Neuron (in vitro differentiated cells): ENCODE data around the gene CD9.

ENCODE experiments used
- H2AFZ ChIP-seq: one replicate; pipeline ENCODE4 v1.6.1; 2013; ENCODE audit warnings: low read depth, mild to moderate bottlenecking, inconsistent platforms, low read length, moderate library complexity
- H3K27me3 ChIP-seq: one replicate; pipeline ENCODE4 v1.6.1; 2013; ENCODE audit warnings: low read length; ENCODE audit not compliant: insufficient read depth
- H3K36me3 ChIP-seq: one replicate; pipeline ENCODE4 v1.6.1; 2013; ENCODE audit warnings: low read length; ENCODE audit not compliant: insufficient read depth
- H3K4me1 ChIP-seq: one replicate; pipeline ENCODE4 v1.6.1; 2013; ENCODE audit warnings: low read length; ENCODE audit not compliant: insufficient read depth
- H3K4me3 ChIP-seq: 2 replicates; pipeline ENCODE4 v1.5.1; 2013; ENCODE audit warnings: mild to moderate bottlenecking, low read length, moderate library complexity
- H3K9me3 ChIP-seq: one replicate; pipeline ENCODE4 v1.6.1; 2013; ENCODE audit warnings: low read length

Gene CD9

DNA sequence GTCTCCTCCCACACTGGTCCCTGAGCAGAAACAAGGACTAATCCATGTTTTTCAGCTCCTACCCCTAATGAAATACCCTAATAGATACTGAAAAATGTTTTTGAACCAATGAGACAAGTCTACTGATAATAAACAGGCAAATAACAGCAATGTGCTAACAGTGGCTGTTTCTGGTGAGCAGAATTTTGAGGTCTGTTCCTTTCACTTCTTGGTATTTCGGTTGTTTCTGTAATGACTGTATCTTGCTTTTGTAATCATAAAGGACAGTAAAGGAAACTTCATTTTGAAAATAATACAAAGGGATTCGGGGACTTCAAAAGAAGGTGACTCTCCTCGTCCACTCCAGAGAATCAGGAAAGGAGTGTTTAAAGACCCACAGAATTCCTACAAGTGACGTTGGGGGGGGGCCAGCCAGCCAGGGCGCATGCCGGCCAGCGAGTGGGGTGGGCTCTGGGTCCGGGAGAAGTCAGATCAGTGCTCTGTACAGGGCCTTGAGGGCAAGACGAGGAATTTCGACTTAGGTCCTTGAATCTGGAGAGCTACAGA, 1.1 kb upstream of the CD9 start:
- no peaks in the 10 kb centered on the region for H3K36me3 ChIP-seq
- H3K27me3 ChIP-seq = peaks cover 49% of the 10 kb centered on the region
- H3K9me3 ChIP-seq = no peaks in the 10 kb centered on the region
- H2AFZ ChIP-seq = no peak overlapping the region
- H3K4me1 ChIP-seq = peaks cover 13% of the 10 kb centered on the region
- no peak overlapping the region for H3K4me3 ChIP-seq

DNA sequence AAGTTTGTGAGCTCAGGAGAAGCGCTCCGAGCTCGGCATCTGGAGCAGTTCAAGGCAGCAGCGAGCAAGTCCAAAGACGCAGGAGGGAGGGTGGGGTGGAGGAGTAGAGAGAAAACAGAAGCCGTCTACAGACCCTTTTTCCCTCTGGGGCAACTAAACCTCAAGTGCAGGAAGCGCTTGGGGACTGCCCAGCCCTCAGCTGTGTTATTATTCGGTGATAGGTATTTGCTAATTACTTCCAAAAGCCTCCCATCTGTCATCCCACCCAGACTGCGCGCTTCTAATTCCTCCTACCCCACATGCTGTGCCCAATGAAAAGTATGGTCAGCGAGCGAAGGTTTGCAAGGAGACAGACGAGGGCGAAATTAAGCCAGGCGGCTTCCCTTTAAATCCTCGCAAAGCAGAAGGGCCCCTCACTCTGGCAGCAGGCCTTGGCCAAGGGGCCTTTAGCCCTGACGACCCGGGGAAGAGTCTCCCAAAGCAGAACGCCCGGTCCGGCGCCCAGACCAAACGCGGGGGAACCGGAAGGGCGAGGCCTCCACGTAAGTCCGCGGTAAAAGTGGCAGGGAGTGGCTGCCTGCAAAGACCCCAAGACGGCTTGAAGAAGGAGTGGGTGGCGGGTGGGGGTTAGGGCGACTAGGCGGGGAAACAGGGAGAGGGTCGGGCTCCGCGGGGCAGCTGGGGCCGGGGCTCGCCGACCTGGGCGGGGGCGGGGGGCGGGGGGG, 507 bp upstream of the CD9 start:
- no peak overlapping the region for H2AFZ ChIP-seq
- no peak overlapping the region for H3K4me3 ChIP-seq
- H3K9me3 ChIP-seq = no peaks in the 10 kb centered on the region

GRCh38 chr12:6201213-6201608, 1.0 kb downstream of the CD9 start:
- no peak overlapping the region for H3K4me3 ChIP-seq
- no peaks in the 10 kb centered on the region for H3K36me3 ChIP-seq
- H3K9me3 ChIP-seq = no peaks in the 10 kb centered on the region
- H3K27me3 ChIP-seq = peaks cover 49% of the 10 kb centered on the region
- H3K4me1 ChIP-seq = peaks cover 23% of the 10 kb centered on the region
- no peak overlapping the region for H2AFZ ChIP-seq

More for the DNA sequence above, 507 bp upstream of the CD9 start:
- H3K36me3 ChIP-seq = no peaks in the 10 kb centered on the region
- peaks cover 13% of the 10 kb centered on the region for H3K4me1 ChIP-seq
- H3K27me3 ChIP-seq = peaks cover 49% of the 10 kb centered on the region

- no peak overlapping the region for H3K4me3 ChIP-seq
These were observed 1.6 kb downstream of the CD9 start for GRCh38 chr12:6201826-6202225.

DNA sequence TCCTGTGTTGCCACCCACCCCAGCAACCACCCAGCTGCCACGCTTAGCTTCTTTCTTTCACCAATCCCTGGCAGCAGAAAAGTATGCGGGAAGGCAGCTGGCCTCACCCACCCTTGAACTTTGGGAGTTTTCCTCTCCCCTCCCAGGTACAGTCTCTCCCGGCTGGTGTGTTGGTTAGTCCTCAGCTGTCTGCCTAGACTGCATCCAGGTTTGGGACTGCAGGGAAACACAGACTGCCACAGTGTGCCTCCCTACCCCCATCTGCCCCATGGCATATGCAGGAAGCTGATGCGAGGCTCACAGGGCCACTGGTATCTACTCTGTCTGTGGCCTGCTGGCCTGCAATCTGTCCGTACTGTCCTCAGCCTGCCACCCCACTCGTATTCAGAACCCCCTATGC, 2.1 kb downstream of the CD9 start:
- H3K27me3 ChIP-seq = peaks cover 48% of the 10 kb centered on the region
- no peak overlapping the region for H2AFZ ChIP-seq
- peaks cover 23% of the 10 kb centered on the region for H3K4me1 ChIP-seq
- no peaks in the 10 kb centered on the region for H3K9me3 ChIP-seq
- no peak overlapping the region for H3K4me3 ChIP-seq
- H3K36me3 ChIP-seq = no peaks in the 10 kb centered on the region

More at GRCh38 chr12:6201826-6202225, 1.6 kb downstream of the CD9 start:
- H2AFZ ChIP-seq = no peak overlapping the region
- peaks cover 49% of the 10 kb centered on the region for H3K27me3 ChIP-seq
- H3K36me3 ChIP-seq = no peaks in the 10 kb centered on the region
- no peaks in the 10 kb centered on the region for H3K9me3 ChIP-seq
- H3K4me1 ChIP-seq = peaks cover 23% of the 10 kb centered on the region

GRCh38 chr12:6202846-6203245, 2.6 kb downstream of the CD9 start:
- peaks cover 44% of the 10 kb centered on the region for H3K27me3 ChIP-seq
- H2AFZ ChIP-seq = no peak overlapping the region
- no peak overlapping the region for H3K4me3 ChIP-seq
- peaks cover 23% of the 10 kb centered on the region for H3K4me1 ChIP-seq
- no peaks in the 10 kb centered on the region for H3K36me3 ChIP-seq
- no peaks in the 10 kb centered on the region for H3K9me3 ChIP-seq

DNA sequence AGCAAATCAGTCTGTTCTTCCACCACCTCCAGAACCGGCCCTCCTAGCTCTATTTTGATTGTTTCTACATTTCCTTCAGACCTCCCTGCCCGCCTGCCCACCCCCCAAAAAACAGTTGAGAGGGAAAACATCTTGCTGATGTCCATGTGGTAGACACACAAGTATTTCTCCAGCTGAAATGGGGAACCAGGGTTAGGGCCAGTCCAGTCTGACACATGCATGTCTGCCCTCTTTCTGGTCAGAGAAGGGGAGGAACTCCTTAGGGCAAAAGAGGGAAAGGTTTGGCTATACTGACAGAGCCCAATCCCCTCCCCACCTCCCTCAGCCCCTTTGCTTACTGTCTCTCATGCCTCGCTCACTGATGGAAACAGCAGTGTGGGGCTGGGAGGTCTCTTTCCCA, 3.4 kb downstream of the CD9 start:
- no peaks in the 10 kb centered on the region for H3K9me3 ChIP-seq
- H3K36me3 ChIP-seq = no peaks in the 10 kb centered on the region
- H3K27me3 ChIP-seq = peaks cover 36% of the 10 kb centered on the region
- no peak overlapping the region for H3K4me3 ChIP-seq
- H2AFZ ChIP-seq = no peak overlapping the region
- H3K4me1 ChIP-seq = peaks cover 23% of the 10 kb centered on the region

DNA sequence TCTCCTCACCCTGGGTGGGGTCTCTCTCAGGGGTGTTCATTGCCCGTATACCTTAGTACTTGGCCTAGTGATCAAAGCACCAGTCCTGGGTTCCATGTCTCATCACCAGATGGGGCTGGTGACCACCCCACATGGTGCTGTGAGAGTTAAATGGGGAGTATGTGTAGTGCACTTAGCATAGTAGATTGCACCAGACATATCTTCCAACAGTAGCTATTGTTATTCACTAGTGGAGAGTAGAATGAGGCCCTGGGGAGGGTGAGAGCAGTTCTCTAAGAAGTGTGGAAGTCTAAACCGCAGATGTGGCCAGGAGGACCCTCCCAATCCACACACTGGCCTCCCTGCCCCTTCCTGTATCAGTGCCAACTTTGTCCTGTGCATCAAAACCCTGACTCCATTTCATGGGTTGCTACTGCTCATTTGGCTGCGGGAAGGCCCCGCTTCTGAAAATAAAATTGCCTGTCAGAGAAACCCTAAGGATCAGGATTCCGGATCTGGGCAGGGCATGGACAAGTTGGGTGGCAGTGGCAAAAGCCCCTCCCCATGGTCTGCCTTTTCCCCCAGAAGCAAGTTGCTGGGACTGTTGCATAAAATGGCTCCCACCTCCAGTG, 4.4 kb downstream of the CD9 start:
- Histone ChIP-seq H3K4me3 (no peak overlapping the region), H3K36me3 (no peaks in the 10 kb centered on the region), H3K27me3 (peaks cover 30% of the 10 kb centered on the region), H2AFZ (no peak overlapping the region), H3K4me1 (peaks cover 22% of the 10 kb centered on the region), H3K9me3 (no peaks in the 10 kb centered on the region)

DNA sequence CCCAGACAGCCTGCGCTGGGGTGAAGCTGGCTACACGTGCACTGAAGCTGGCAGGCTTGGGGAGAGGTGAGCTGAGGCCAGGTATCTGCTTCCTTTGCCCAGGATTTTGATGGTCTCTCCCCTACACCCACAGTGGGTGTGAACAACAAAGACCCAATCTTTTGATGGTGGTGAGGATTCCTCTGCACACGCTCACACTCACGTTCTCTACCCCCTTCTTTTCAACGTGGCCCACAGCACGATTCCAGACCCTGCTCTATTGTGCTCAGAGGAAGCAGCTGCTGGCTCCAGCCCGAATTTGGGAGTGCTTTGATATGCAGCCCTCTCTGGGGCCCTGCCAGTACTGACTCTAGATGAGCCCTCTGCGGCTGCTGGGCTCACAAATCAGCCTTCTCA, 4.9 kb downstream of the CD9 start:
- no peaks in the 10 kb centered on the region for H3K36me3 ChIP-seq
- no peak overlapping the region for H2AFZ ChIP-seq
- H3K4me3 ChIP-seq = no peak overlapping the region
- peaks cover 26% of the 10 kb centered on the region for H3K27me3 ChIP-seq
- H3K9me3 ChIP-seq = no peaks in the 10 kb centered on the region
- peaks cover 18% of the 10 kb centered on the region for H3K4me1 ChIP-seq

GRCh38 chr12:6205761-6206160, 5.6 kb downstream of the CD9 start:
- no peak overlapping the region for H3K4me3 ChIP-seq
- no peaks in the 10 kb centered on the region for H3K36me3 ChIP-seq
- no peak overlapping the region for H2AFZ ChIP-seq
- H3K9me3 ChIP-seq = no peaks in the 10 kb centered on the region
- peaks cover 22% of the 10 kb centered on the region for H3K27me3 ChIP-seq
- peaks cover 14% of the 10 kb centered on the region for H3K4me1 ChIP-seq

DNA sequence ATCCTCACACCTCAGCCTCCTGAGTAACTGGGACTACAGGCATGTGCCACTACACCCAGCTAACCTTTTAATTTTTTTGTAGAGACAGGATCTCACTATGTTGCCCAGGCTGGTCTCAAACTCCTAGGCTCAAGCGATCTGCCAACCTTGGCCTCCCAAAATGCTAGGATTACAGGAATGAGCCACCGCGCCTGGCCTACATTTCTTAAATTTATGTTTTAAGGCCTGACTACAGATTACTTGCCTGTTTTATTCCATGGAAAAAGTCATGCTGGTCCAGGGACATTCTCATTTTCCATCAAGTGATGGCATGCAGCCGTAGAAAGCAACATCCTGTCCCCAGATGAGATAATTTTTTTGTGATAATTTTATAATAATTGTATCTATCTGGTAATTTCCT, 6.1 kb downstream of the CD9 start:
- H3K4me3 ChIP-seq = no peak overlapping the region
- H3K27me3 ChIP-seq = peaks cover 16% of the 10 kb centered on the region
- peaks cover 13% of the 10 kb centered on the region for H3K4me1 ChIP-seq
- no peaks in the 10 kb centered on the region for H3K9me3 ChIP-seq
- no peak overlapping the region for H2AFZ ChIP-seq
- H3K36me3 ChIP-seq = no peaks in the 10 kb centered on the region

- Histone ChIP-seq H3K36me3 (no peaks in the 10 kb centered on the region), H3K9me3 (no peaks in the 10 kb centered on the region), H3K27me3 (peaks cover 6% of the 10 kb centered on the region), H3K4me1 (peaks cover 10% of the 10 kb centered on the region), H2AFZ (no peak overlapping the region), H3K4me3 (no peak overlapping the region)
These were observed 7.2 kb downstream of the CD9 start for GRCh38 chr12:6207259-6207925.

- Histone ChIP-seq H3K4me3 (no peak overlapping the region), H3K36me3 (no peaks in the 10 kb centered on the region), H2AFZ (no peak overlapping the region), H3K4me1 (peaks cover 10% of the 10 kb centered on the region), H3K9me3 (no peaks in the 10 kb centered on the region), H3K27me3 (peaks cover under 1% of the 10 kb centered on the region)
These were observed 7.9 kb downstream of the CD9 start for GRCh38 chr12:6208130-6208529.
